ENCODE results near the gene DYNC1LI1. TPM values are rescaled to one million over a fixed set of nuclear protein-coding genes. Genes with fewer than 3 reads are reported as not detected.

Gene DYNC1LI1
- total RNA-seq, 3 donors from 2014 or later: 25.3 to 35.7 (median 31.8) TPM

DNA sequence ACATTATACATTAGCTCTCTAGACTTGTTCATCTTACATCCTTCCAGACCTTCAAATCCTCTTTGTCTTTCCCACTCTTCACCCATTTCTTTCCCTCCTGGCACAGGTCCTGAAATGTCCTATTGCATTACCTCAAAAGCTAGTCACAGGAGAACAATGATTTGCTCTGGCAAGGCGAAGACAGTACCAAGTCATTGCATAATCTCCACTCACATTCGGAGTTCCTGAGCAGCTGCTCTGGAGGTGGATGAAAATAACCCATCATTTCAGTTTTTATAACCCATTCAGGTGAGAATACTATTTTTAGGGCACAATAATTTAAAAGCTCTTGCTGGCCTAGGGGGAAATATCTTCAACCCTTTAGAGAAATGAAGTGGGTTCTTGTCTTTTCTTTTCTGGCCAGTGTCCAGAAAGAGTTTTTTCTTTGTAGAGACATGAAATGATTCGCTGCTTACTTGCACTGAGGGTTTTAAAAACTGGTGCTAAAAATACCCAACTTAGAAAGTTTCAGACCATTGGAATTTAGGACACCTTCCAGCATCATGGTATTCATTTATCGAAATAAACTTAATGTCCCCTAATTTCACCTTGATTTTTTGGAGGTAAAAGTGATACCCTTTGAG lies 23.4 kb upstream of the DYNC1LI1 start:
- Histone ChIP-seq H3K36me3 (no peaks in the 10 kb centered on the region), H3K27me3 (no peaks in the 10 kb centered on the region), H3K4me3 (no peak overlapping the region), H3K27ac (no peak overlapping the region), H3K9me3 (no peaks in the 10 kb centered on the region), H3K4me1 (no peaks in the 10 kb centered on the region)
- DNase-seq (ENCODE audit: low spot score in 2 of 2): no peak
- TF ChIP-seq POLR2AphosphoS5 (IDR thresholded peaks at IDR 0.05): no peak
- TF ChIP-seq, protein P1, sequence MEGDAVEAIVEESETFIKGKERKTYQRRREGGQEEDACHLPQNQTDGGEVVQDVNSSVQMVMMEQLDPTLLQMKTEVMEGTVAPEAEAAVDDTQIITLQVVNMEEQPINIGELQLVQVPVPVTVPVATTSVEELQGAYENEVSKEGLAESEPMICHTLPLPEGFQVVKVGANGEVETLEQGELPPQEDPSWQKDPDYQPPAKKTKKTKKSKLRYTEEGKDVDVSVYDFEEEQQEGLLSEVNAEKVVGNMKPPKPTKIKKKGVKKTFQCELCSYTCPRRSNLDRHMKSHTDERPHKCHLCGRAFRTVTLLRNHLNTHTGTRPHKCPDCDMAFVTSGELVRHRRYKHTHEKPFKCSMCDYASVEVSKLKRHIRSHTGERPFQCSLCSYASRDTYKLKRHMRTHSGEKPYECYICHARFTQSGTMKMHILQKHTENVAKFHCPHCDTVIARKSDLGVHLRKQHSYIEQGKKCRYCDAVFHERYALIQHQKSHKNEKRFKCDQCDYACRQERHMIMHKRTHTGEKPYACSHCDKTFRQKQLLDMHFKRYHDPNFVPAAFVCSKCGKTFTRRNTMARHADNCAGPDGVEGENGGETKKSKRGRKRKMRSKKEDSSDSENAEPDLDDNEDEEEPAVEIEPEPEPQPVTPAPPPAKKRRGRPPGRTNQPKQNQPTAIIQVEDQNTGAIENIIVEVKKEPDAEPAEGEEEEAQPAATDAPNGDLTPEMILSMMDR (IDR thresholded peaks at IDR 0.05): no peak
- no peak for TF ChIP-seq POLR2A (IDR thresholded peaks at IDR 0.05)
- intact Hi-C loops (cut with DNase I; ENCODE audit: low total_unique reads): no loop called here

DNA sequence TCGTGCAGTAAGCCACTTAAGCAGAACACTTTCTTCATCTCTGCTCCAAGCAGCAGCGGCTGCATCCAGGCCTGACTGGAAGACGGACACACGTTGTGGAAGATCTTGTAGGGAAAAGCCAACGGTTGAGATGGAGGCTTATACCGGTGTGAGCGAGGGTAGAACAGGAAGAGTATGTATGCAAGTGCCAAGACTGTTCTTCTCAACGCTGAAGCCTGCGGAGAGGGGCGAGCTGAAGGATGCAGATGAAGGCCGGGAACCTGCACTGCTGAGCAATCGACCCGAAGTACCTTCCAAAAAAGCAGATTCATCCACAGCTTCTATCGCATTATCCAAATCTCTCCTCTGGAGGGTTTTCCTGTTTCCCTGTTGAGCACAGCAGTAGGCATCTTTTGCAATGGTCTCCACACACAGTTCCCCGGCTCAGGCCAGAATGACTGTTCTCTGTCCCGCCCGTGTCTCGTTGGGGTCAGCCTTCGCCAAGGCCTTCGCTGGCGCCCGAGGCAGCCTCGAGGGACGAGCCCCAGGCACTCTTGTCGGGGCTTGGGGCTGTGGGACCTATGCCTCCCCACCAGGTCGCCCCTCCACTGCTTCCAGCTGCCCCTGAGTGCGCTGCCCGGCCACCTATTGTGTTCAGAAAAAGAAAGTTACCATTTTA lies 22.2 kb upstream of the DYNC1LI1 start:
- H3K9me3 ChIP-seq: no peaks in the 10 kb centered on the region
- H3K4me1 ChIP-seq: no peaks in the 10 kb centered on the region
- H3K27me3 ChIP-seq: no peaks in the 10 kb centered on the region
- intact Hi-C loops (cut with DNase I; ENCODE audit: low total_unique reads): no loop called here
- H3K36me3 ChIP-seq: no peaks in the 10 kb centered on the region
- no peak overlapping the region for H3K27ac ChIP-seq
- DNase-seq (ENCODE audit: low spot score in 2 of 2): no peak
- TF ChIP-seq POLR2AphosphoS5 (IDR thresholded peaks at IDR 0.05) (no peak), POLR2A (IDR thresholded peaks at IDR 0.05) (no peak)
- TF ChIP-seq, protein P1 (IDR thresholded peaks at IDR 0.05): no peak
- H3K4me3 ChIP-seq: no peak overlapping the region

DNA sequence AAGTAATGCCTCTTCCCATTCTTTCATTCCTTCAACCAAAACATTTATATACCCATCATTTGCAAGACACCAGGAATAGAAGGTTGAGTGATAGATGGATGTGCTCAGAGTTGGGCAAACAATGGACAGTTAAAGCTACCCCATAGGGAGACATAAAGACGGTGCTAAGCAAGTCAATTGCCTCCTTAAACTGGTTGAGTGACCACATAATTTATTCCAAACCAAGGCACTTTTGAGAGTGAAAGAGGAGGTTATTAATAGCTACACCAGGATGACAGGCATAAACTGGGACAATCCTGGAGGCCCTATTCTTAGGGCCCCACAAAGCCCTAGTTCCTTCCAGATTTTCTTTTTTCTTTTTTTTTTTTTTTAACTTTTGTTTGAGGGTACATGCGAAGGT lies 21.4 kb upstream of the DYNC1LI1 start:
- no peak overlapping the region for H3K4me3 ChIP-seq
- no peak for DNase-seq (ENCODE audit: low spot score in 2 of 2)
- H3K36me3 ChIP-seq: no peaks in the 10 kb centered on the region
- TF ChIP-seq POLR2AphosphoS5 (IDR thresholded peaks at IDR 0.05) (no peak), POLR2A (IDR thresholded peaks at IDR 0.05) (no peak)
- TF ChIP-seq, protein P1 (IDR thresholded peaks at IDR 0.05): no peak
- no peaks in the 10 kb centered on the region for H3K27me3 ChIP-seq
- H3K4me1 ChIP-seq: no peaks in the 10 kb centered on the region
- H3K9me3 ChIP-seq: no peaks in the 10 kb centered on the region
- intact Hi-C loops (cut with DNase I; ENCODE audit: low total_unique reads): no loop called here
- no peak overlapping the region for H3K27ac ChIP-seq

DNA sequence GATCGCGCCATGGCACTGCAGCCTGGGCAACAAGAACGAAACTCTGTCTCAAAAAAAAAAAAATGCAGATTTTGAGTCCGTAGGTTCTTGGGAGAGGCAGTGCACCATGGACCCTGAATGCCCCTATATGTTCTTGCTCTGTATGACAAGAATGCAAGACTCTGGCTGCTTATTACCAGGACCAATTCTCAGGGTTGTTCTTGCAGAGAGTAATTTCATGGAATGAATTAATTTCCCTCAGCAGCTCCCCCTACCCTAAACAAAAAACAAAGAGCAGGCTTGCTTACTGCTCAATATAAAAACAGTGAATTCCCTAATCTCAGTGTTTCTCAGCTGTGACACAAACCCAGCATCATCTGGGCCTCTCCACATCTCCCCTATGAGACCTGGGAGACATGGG lies 20.5 kb upstream of the DYNC1LI1 start:
- H3K27ac ChIP-seq: no peak overlapping the region
- no peak overlapping the region for H3K4me3 ChIP-seq
- H3K27me3 ChIP-seq: no peaks in the 10 kb centered on the region
- intact Hi-C loops (cut with DNase I; ENCODE audit: low total_unique reads): no loop called here
- no peaks in the 10 kb centered on the region for H3K9me3 ChIP-seq
- no peak for DNase-seq (ENCODE audit: low spot score in 2 of 2)
- no peaks in the 10 kb centered on the region for H3K36me3 ChIP-seq
- no peaks in the 10 kb centered on the region for H3K4me1 ChIP-seq
- TF ChIP-seq, protein P1 (IDR thresholded peaks at IDR 0.05): no peak
- TF ChIP-seq POLR2A (IDR thresholded peaks at IDR 0.05) (no peak), POLR2AphosphoS5 (IDR thresholded peaks at IDR 0.05) (no peak)

DNA sequence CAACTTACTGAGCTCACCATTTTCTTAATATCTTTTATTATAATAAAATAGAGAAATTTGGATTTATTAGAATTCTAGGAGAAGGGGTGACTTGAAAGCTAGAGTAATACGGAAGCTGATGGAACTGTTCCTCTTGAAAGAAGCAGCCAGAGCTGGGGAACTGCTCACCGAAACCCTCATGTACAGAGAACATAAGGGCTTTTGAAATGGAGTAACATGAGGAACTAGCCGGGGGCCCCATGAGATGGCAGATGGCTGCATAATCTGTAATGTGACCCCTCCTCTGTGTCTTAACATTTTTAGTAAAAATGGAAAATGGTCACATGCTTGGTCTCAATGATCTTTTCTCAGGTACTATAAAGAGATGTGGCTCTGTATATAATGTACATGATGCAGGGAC lies 15.7 kb upstream of the DYNC1LI1 start:
- Histone ChIP-seq H3K27ac (no peak overlapping the region), H3K4me3 (no peak overlapping the region), H3K4me1 (no peaks in the 10 kb centered on the region), H3K9me3 (no peaks in the 10 kb centered on the region), H3K27me3 (no peaks in the 10 kb centered on the region), H3K36me3 (no peaks in the 10 kb centered on the region)
- no peak for TF ChIP-seq POLR2A (IDR thresholded peaks at IDR 0.05)
- no peak for DNase-seq (ENCODE audit: low spot score in 2 of 2)
- intact Hi-C loops (cut with DNase I; ENCODE audit: low total_unique reads): no loop called here
